Measurements from ENCODE around the gene STOM.

Gene STOM

GRCh38 chr9:121350036-121350435 lies 20.0 kb downstream of the STOM start:
- Histone ChIP-seq H3K9ac (ENCODE audit: low read depth in 1 of 2, low read length in 2 of 2) (no peak overlapping the region), H3K4me1 (ENCODE audit: control insufficient read depth in 1 of 2, insufficient read depth in 2 of 2, low read length in 2 of 2) (peaks cover 28 to 35% of the 10 kb centered on the region in 2 donors), H3K27me3 (ENCODE audit: control insufficient read depth in 1 of 2, insufficient read depth in 2 of 2, low read length in 2 of 2) (no peaks in the 10 kb centered on the region), H3K27ac (ENCODE audit: low read depth, low read length) (no peak overlapping the region), H3K4me3 (ENCODE audit: low read depth in 1 of 2, low read length in 2 of 2) (no peak overlapping the region), H3K9me3 (ENCODE audit: control insufficient read depth in 1 of 2, low read length in 2 of 2) (no peaks in the 10 kb centered on the region), H3K36me3 (ENCODE audit: control insufficient read depth in 1 of 2, insufficient read depth in 2 of 2, low read length in 2 of 2) (peaks cover 4 to 14% of the 10 kb centered on the region in 2 donors)

GRCh38 chr9:121349009-121349408 lies 21.0 kb downstream of the STOM start:
- H3K27me3 ChIP-seq (ENCODE audit: control insufficient read depth in 1 of 2, insufficient read depth in 2 of 2, low read length in 2 of 2): no peaks in the 10 kb centered on the region
- H3K9me3 ChIP-seq (ENCODE audit: control insufficient read depth in 1 of 2, low read length in 2 of 2): no peaks in the 10 kb centered on the region
- peaks cover 29 to 30% of the 10 kb centered on the region in 2 donors for H3K4me1 ChIP-seq (ENCODE audit: control insufficient read depth in 1 of 2, insufficient read depth in 2 of 2, low read length in 2 of 2)
- H3K36me3 ChIP-seq (ENCODE audit: control insufficient read depth in 1 of 2, insufficient read depth in 2 of 2, low read length in 2 of 2): peaks cover 8 to 19% of the 10 kb centered on the region in 2 donors
- H3K27ac ChIP-seq (ENCODE audit: low read depth, low read length): no peak overlapping the region
- H3K4me3 ChIP-seq (ENCODE audit: low read depth in 1 of 2, low read length in 2 of 2): no peak overlapping the region
- H3K9ac ChIP-seq (ENCODE audit: low read depth in 1 of 2, low read length in 2 of 2): no peak overlapping the region

- H3K36me3 ChIP-seq (ENCODE audit: control insufficient read depth in 1 of 2, insufficient read depth in 2 of 2, low read length in 2 of 2): peaks cover 8 to 19% of the 10 kb centered on the region in 2 donors
- H3K27ac ChIP-seq (ENCODE audit: low read depth, low read length): no peak overlapping the region
Measured at GRCh38 chr9:121348221-121348620, 21.8 kb downstream of the STOM start.

GRCh38 chr9:121345070-121345469 lies 25.0 kb downstream of the STOM start:
- H3K9me3 ChIP-seq (ENCODE audit: control insufficient read depth in 1 of 2, low read length in 2 of 2): no peaks in the 10 kb centered on the region
- H3K9ac ChIP-seq (ENCODE audit: low read depth in 1 of 2, low read length in 2 of 2): no peak overlapping the region
- H3K27ac ChIP-seq (ENCODE audit: low read depth, low read length): no peak overlapping the region
- H3K4me1 ChIP-seq (ENCODE audit: control insufficient read depth in 1 of 2, insufficient read depth in 2 of 2, low read length in 2 of 2): peaks cover 4 to 13% of the 10 kb centered on the region in 2 donors
- H3K36me3 ChIP-seq (ENCODE audit: control insufficient read depth in 1 of 2, insufficient read depth in 2 of 2, low read length in 2 of 2): peaks cover 8 to 20% of the 10 kb centered on the region in 2 donors
- no peaks in the 10 kb centered on the region for H3K27me3 ChIP-seq (ENCODE audit: control insufficient read depth in 1 of 2, insufficient read depth in 2 of 2, low read length in 2 of 2)
- no peak overlapping the region for H3K4me3 ChIP-seq (ENCODE audit: low read depth in 1 of 2, low read length in 2 of 2)

More at GRCh38 chr9:121348221-121348620, 21.8 kb downstream of the STOM start:
- Histone ChIP-seq H3K4me1 (ENCODE audit: control insufficient read depth in 1 of 2, insufficient read depth in 2 of 2, low read length in 2 of 2) (peaks cover 21 to 30% of the 10 kb centered on the region in 2 donors), H3K9me3 (ENCODE audit: control insufficient read depth in 1 of 2, low read length in 2 of 2) (no peaks in the 10 kb centered on the region), H3K9ac (ENCODE audit: low read depth in 1 of 2, low read length in 2 of 2) (no peak overlapping the region), H3K27me3 (ENCODE audit: control insufficient read depth in 1 of 2, insufficient read depth in 2 of 2, low read length in 2 of 2) (no peaks in the 10 kb centered on the region), H3K4me3 (ENCODE audit: low read depth in 1 of 2, low read length in 2 of 2) (no peak overlapping the region)

DNA sequence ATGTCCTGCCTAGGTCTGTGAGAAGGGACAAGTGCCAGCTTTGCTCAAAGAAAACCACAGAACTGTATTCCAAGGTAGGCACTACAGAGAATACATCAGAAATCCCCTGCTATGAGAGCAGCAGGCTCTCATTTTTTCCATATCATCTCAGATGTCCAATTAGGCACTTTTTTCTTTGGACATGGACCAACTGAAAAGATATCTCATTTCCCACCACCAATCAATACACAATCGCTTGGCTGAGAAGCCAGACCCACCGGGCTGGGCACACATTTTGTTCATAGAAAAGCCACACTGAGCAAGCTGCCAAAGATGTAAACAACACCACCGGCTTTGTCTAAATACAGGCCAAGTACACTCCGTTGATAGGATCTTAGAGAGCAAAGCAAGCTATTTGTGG lies 25.9 kb downstream of the STOM start:
- H3K9me3 ChIP-seq (ENCODE audit: control insufficient read depth in 1 of 2, low read length in 2 of 2): no peaks in the 10 kb centered on the region
- peaks cover 8 to 20% of the 10 kb centered on the region in 2 donors for H3K36me3 ChIP-seq (ENCODE audit: control insufficient read depth in 1 of 2, insufficient read depth in 2 of 2, low read length in 2 of 2)
- no peak overlapping the region for H3K27ac ChIP-seq (ENCODE audit: low read depth, low read length)
- no peak overlapping the region for H3K4me3 ChIP-seq (ENCODE audit: low read depth in 1 of 2, low read length in 2 of 2)
- no peaks in the 10 kb centered on the region for H3K27me3 ChIP-seq (ENCODE audit: control insufficient read depth in 1 of 2, insufficient read depth in 2 of 2, low read length in 2 of 2)
- peaks cover 4 to 13% of the 10 kb centered on the region in 2 donors for H3K4me1 ChIP-seq (ENCODE audit: control insufficient read depth in 1 of 2, insufficient read depth in 2 of 2, low read length in 2 of 2)
- H3K9ac ChIP-seq (ENCODE audit: low read depth in 1 of 2, low read length in 2 of 2): no peak overlapping the region

- Histone ChIP-seq H3K4me1 (ENCODE audit: control insufficient read depth in 1 of 2, insufficient read depth in 2 of 2, low read length in 2 of 2) (peaks cover 4 to 7% of the 10 kb centered on the region in 2 donors), H3K36me3 (ENCODE audit: control insufficient read depth in 1 of 2, insufficient read depth in 2 of 2, low read length in 2 of 2) (peaks cover 4 to 15% of the 10 kb centered on the region in 2 donors), H3K9ac (ENCODE audit: low read depth in 1 of 2, low read length in 2 of 2) (no peak overlapping the region), H3K9me3 (ENCODE audit: control insufficient read depth in 1 of 2, low read length in 2 of 2) (no peaks in the 10 kb centered on the region), H3K27ac (ENCODE audit: low read depth, low read length) (no peak overlapping the region), H3K27me3 (ENCODE audit: control insufficient read depth in 1 of 2, insufficient read depth in 2 of 2, low read length in 2 of 2) (no peaks in the 10 kb centered on the region), H3K4me3 (ENCODE audit: low read depth in 1 of 2, low read length in 2 of 2) (no peak overlapping the region)
Measured at GRCh38 chr9:121340676-121341392, 29.2 kb downstream of the STOM start.

DNA sequence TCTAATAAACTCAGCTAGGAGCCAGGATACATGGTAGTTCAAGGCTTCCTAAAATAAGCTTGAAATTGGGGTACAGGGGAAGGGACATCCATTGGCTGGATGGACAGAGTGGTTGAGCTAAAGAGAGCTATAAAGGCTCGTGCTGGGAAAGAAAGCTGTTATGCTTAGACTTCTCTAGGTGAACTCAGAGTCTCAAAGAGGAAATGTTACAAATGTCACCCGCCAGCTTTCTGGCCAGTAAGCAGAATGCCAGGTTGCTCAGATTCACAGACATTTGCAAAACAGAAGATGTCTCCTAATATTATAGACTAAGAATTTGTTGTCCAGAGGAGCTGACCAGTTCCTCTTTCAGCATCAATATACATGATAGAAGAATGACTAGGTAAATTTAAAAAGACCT lies 30.6 kb downstream of the STOM start:
- H3K36me3 ChIP-seq (ENCODE audit: control insufficient read depth in 1 of 2, insufficient read depth in 2 of 2, low read length in 2 of 2): peaks cover 0 to 13% of the 10 kb centered on the region in 2 donors
- H3K4me3 ChIP-seq (ENCODE audit: low read depth in 1 of 2, low read length in 2 of 2): no peak overlapping the region
- H3K4me1 ChIP-seq (ENCODE audit: control insufficient read depth in 1 of 2, insufficient read depth in 2 of 2, low read length in 2 of 2): no peaks in the 10 kb centered on the region
- H3K9ac ChIP-seq (ENCODE audit: low read depth in 1 of 2, low read length in 2 of 2): no peak overlapping the region
- no peaks in the 10 kb centered on the region for H3K27me3 ChIP-seq (ENCODE audit: control insufficient read depth in 1 of 2, insufficient read depth in 2 of 2, low read length in 2 of 2)
- H3K9me3 ChIP-seq (ENCODE audit: control insufficient read depth in 1 of 2, low read length in 2 of 2): no peaks in the 10 kb centered on the region
- H3K27ac ChIP-seq (ENCODE audit: low read depth, low read length): no peak overlapping the region

DNA sequence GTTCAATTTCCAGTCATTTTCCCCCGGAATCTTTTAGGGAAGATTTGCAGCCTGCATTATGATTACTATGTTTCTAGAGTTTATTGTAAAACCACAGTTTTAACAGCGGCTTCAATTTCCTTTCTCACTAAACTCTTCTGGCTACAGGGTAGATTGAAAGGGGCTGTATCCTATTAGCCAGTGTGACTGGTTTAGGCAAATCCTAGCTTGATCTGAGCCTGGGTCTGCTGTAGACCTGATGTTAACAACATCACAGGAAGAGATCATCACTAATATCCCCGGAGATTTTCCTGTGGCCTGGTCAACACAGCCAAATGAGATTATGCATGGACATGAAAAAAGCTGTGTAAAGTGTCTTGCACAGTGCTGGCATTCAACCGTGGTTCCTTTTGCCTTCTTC lies 33.4 kb downstream of the STOM start:
- H3K4me1 ChIP-seq (ENCODE audit: control insufficient read depth in 1 of 2, insufficient read depth in 2 of 2, low read length in 2 of 2): no peaks in the 10 kb centered on the region
- peaks cover 0 to 22% of the 10 kb centered on the region in 2 donors for H3K36me3 ChIP-seq (ENCODE audit: control insufficient read depth in 1 of 2, insufficient read depth in 2 of 2, low read length in 2 of 2)
- H3K9me3 ChIP-seq (ENCODE audit: control insufficient read depth in 1 of 2, low read length in 2 of 2): no peaks in the 10 kb centered on the region
- no peak overlapping the region for H3K27ac ChIP-seq (ENCODE audit: low read depth, low read length)
- no peaks in the 10 kb centered on the region for H3K27me3 ChIP-seq (ENCODE audit: control insufficient read depth in 1 of 2, insufficient read depth in 2 of 2, low read length in 2 of 2)
- no peak overlapping the region for H3K4me3 ChIP-seq (ENCODE audit: low read depth in 1 of 2, low read length in 2 of 2)
- no peak overlapping the region for H3K9ac ChIP-seq (ENCODE audit: low read depth in 1 of 2, low read length in 2 of 2)

- Histone ChIP-seq H3K27me3 (ENCODE audit: control insufficient read depth in 1 of 2, insufficient read depth in 2 of 2, low read length in 2 of 2) (no peaks in the 10 kb centered on the region), H3K9ac (ENCODE audit: low read depth in 1 of 2, low read length in 2 of 2) (no peak overlapping the region), H3K4me1 (ENCODE audit: control insufficient read depth in 1 of 2, insufficient read depth in 2 of 2, low read length in 2 of 2) (no peaks in the 10 kb centered on the region), H3K4me3 (ENCODE audit: low read depth in 1 of 2, low read length in 2 of 2) (no peak overlapping the region), H3K36me3 (ENCODE audit: control insufficient read depth in 1 of 2, insufficient read depth in 2 of 2, low read length in 2 of 2) (peaks cover 14 to 36% of the 10 kb centered on the region in 2 donors), H3K27ac (ENCODE audit: low read depth, low read length) (no peak overlapping the region), H3K9me3 (ENCODE audit: control insufficient read depth in 1 of 2, low read length in 2 of 2) (no peaks in the 10 kb centered on the region)
Measured at GRCh38 chr9:121333950-121334773, 35.9 kb downstream of the STOM start.

GRCh38 chr9:121331992-121332685 lies 37.9 kb downstream of the STOM start:
- peak overlapping the region; percentile 8 for H3K27ac ChIP-seq (ENCODE audit: low read depth, low read length)
- H3K4me3 ChIP-seq (ENCODE audit: low read depth in 1 of 2, low read length in 2 of 2): no peak overlapping the region
- H3K9ac ChIP-seq (ENCODE audit: low read depth in 1 of 2, low read length in 2 of 2): peak overlapping the region in 1 of 2 donors; percentile 6
- peaks cover 18 to 51% of the 10 kb centered on the region in 2 donors for H3K36me3 ChIP-seq (ENCODE audit: control insufficient read depth in 1 of 2, insufficient read depth in 2 of 2, low read length in 2 of 2)
- H3K4me1 ChIP-seq (ENCODE audit: control insufficient read depth in 1 of 2, insufficient read depth in 2 of 2, low read length in 2 of 2): no peaks in the 10 kb centered on the region
- no peaks in the 10 kb centered on the region for H3K9me3 ChIP-seq (ENCODE audit: control insufficient read depth in 1 of 2, low read length in 2 of 2)
- H3K27me3 ChIP-seq (ENCODE audit: control insufficient read depth in 1 of 2, insufficient read depth in 2 of 2, low read length in 2 of 2): no peaks in the 10 kb centered on the region
